Esophagus muscularis mucosa (tissue), 4 donors: ENCODE data around the gene ATP2A1. TPM values are rescaled to one million over a fixed set of nuclear protein-coding genes. Genes with fewer than 3 reads are reported as not detected.

Experiments
- DNase-seq: peaks from one replicate; pipeline ENCODE4 v3.0.0-alpha.2; 2017; ENCODE audit errors: extremely low spot score
- H3K27ac ChIP-seq, 4 donors: fragments of 200-600 bp; sonication (generic); replicated peaks in 1 of 4; 1 replicate in 3 of 4; 2 replicates in 1 of 4; pipeline ENCODE4 v1.5.1; 2016 to 2019; ENCODE audit warnings: mild to moderate bottlenecking in 1 of 4
- H3K27me3 ChIP-seq, 4 donors: fragments of 200-600 bp; sonication (generic); one replicate each; pipeline versions ENCODE4 v1.5.1 to v1.6.0; 2016 to 2019
- H3K36me3 ChIP-seq, 4 donors: fragments of 200-600 bp; sonication (generic); one replicate each; pipeline ENCODE4 v1.5.1; 2016 to 2019
- H3K4me1 ChIP-seq, 4 donors: fragments of 200-600 bp; sonication (generic); one replicate each; pipeline ENCODE4 v1.5.1; 2016 to 2019
- H3K4me3 ChIP-seq, 4 donors: fragments of 200-600 bp; sonication (generic); 1 replicate in 2 of 4; 2 replicates in 2 of 4; pipeline ENCODE4 v1.5.1; 2016 to 2019; ENCODE audit warnings: mild to moderate bottlenecking in 4 of 4, moderate library complexity in 1 of 4
- H3K9me3 ChIP-seq, 4 donors: fragments of 200-600 bp; sonication (generic); 1 replicate in 3 of 4; 2 replicates in 1 of 4; pipeline ENCODE4 v1.5.1; 2016 to 2019
- CTCF ChIP-seq, 3 experiments: fragments of 200-600 bp in 2 of 3; fragments of 450-650 bp in 1 of 3; sonication (generic) in 2 of 3; IDR thresholded peaks; one replicate each; pipeline ENCODE4 v1.5.1; 2017 to 2019; ENCODE audit warnings: antibody characterized with exemption in 3 of 3, mild to moderate bottlenecking in 2 of 3, moderate library complexity in 1 of 3
- EP300 ChIP-seq: sonication (generic); formaldehyde crosslinking; IDR thresholded peaks from one replicate; pipeline ENCODE4 v1.6.1; 2017; ENCODE audit warnings: antibody characterized with exemption
- POLR2A ChIP-seq: fragments of 450-650 bp; IDR thresholded peaks from one replicate; pipeline ENCODE4 v1.6.1; 2017; ENCODE audit warnings: antibody characterized with exemption, moderate library complexity, mild to moderate bottlenecking, low read depth
- POLR2AphosphoS5 ChIP-seq, 2 donors: sonication (generic); formaldehyde crosslinking; IDR thresholded peaks; one replicate each; pipeline ENCODE4 v1.6.1; 2017; ENCODE audit warnings: antibody characterized with exemption in 2 of 2
- WGBS: methylation state at CpG from one replicate; pipeline ENCODE4 v1.1.5; 2018; 5-methylcytosine and 5-hydroxymethylcytosine counted together
- intact Hi-C: fragments of 100-400 bp; cut with DNase I; formaldehyde crosslinking; loops from one replicate; pipeline ENCODE4 v1.15.1; 2023
- total RNA-seq, 4 donors: library from RNA; depleted of rRNA; stranded (reverse); fragments of >200 nt; gene quantifications; one replicate each; pipeline versions ENCODE4 v1.1.0 to v1.2.1, GENCODE V29; 2016

Gene ATP2A1
- total RNA-seq, 4 donors from 2014 or later = 0.86 TPM; not detected in 3

- no peak overlapping the region for H3K4me3 ChIP-seq
- peaks cover 15 to 91% (median 67%) of the 10 kb centered on the region in 4 donors for H3K36me3 ChIP-seq
Measured at GRCh38 chr16:28913946-28914724, 35.8 kb downstream of the ATP2A1 start.

GRCh38 chr16:28915181-28915580 is 36.9 kb downstream of the ATP2A1 start:
- TF ChIP-seq EP300 (no peak), POLR2AphosphoS5 (IDR thresholded peaks at IDR 0.05) (no peak), POLR2A (no peak), CTCF (IDR thresholded peaks at IDR 0.05) (no peak)
- Histone ChIP-seq H3K36me3 (peaks cover 11 to 92% (median 70%) of the 10 kb centered on the region in 4 donors), H3K4me3 (no peak overlapping the region), H3K27me3 (no peaks in the 10 kb centered on the region), H3K27ac (no peak overlapping the region), H3K9me3 (no peaks in the 10 kb centered on the region), H3K4me1 (no peaks in the 10 kb centered on the region)
- DNase-seq = no peak
- intact Hi-C loops = no loop called here

More at GRCh38 chr16:28913946-28914724, 35.8 kb downstream of the ATP2A1 start:
- DNase-seq = no peak
- Histone ChIP-seq H3K27me3 (no peaks in the 10 kb centered on the region), H3K27ac (no peak overlapping the region), H3K4me1 (no peaks in the 10 kb centered on the region), H3K9me3 (no peaks in the 10 kb centered on the region)
- 92% methylated on average over 11 of the region's 29 CpGs for WGBS
- TF ChIP-seq POLR2AphosphoS5 (IDR thresholded peaks at IDR 0.05) = no peak
- intact Hi-C loops = no loop called here

- Histone ChIP-seq H3K4me3 (no peak overlapping the region), H3K4me1 (no peaks in the 10 kb centered on the region), H3K27ac (no peak overlapping the region), H3K9me3 (no peaks in the 10 kb centered on the region), H3K36me3 (peaks cover 11 to 87% (median 66%) of the 10 kb centered on the region in 4 donors), H3K27me3 (no peaks in the 10 kb centered on the region)
- no peak for DNase-seq
- WGBS = 89% methylated on average over 7 of the region's 7 CpGs
- TF ChIP-seq POLR2AphosphoS5 (IDR thresholded peaks at IDR 0.05) (no peak), EP300 (no peak), POLR2A (no peak), CTCF (IDR thresholded peaks at IDR 0.05) (no peak)
- intact Hi-C loops = no loop called here
Measured at GRCh38 chr16:28917095-28917494, 38.8 kb downstream of the ATP2A1 start.

GRCh38 chr16:28918698-28919097 is 40.4 kb downstream of the ATP2A1 start:
- intact Hi-C loops = no loop called here
- Histone ChIP-seq H3K27me3 (no peaks in the 10 kb centered on the region), H3K4me3 (no peak overlapping the region), H3K4me1 (peaks cover 0 to 1% (median 0%) of the 10 kb centered on the region in 4 donors), H3K36me3 (peaks cover 7 to 78% (median 56%) of the 10 kb centered on the region in 4 donors), H3K9me3 (no peaks in the 10 kb centered on the region), H3K27ac (no peak overlapping the region)
- WGBS = 100% methylated on average over 3 of the region's 3 CpGs
- no peak for DNase-seq
- TF ChIP-seq EP300 = no peak
- TF ChIP-seq CTCF (IDR thresholded peaks at IDR 0.05) = no peak
- TF ChIP-seq POLR2A = no peak
- no peak for TF ChIP-seq POLR2AphosphoS5 (IDR thresholded peaks at IDR 0.05)

GRCh38 chr16:28923231-28923587 is 44.9 kb downstream of the ATP2A1 start:
- WGBS = 92% methylated on average over 3 of the region's 3 CpGs
- H3K27ac ChIP-seq = no peak overlapping the region
- H3K4me1 ChIP-seq = peaks cover 5 to 18% (median 13%) of the 10 kb centered on the region in 4 donors
- intact Hi-C loops = no loop called here
- TF ChIP-seq POLR2AphosphoS5 (IDR thresholded peaks at IDR 0.05) = no peak
- no peak for TF ChIP-seq CTCF (IDR thresholded peaks at IDR 0.05)
- TF ChIP-seq EP300 = no peak
- no peak for TF ChIP-seq POLR2A
- no peaks in the 10 kb centered on the region for H3K9me3 ChIP-seq
- H3K4me3 ChIP-seq = no peak overlapping the region
- no peak for DNase-seq
- no peaks in the 10 kb centered on the region for H3K27me3 ChIP-seq
- H3K36me3 ChIP-seq = peaks cover 0 to 35% (median 24%) of the 10 kb centered on the region in 4 donors
